ENCODE measurements around the gene KAT6B.

Gene KAT6B

GRCh38 chr10:75012471-75012870 is 186.1 kb downstream of the KAT6B start:
- TF ChIP-seq FOXP2 (optimal IDR thresholded peaks at IDR 0.05; ENCODE audit: borderline replicate concordance, extremely low read depth, extremely low read length, insufficient read depth) (no peak), POLR2AphosphoS5 (IDR thresholded peaks at IDR 0.05; ENCODE audit: low read depth, low read length) (no peak), SIN3A (IDR thresholded peaks at IDR 0.05; ENCODE audit: borderline replicate concordance, insufficient read depth, low read length) (no peak), TAF1 (IDR thresholded peaks at IDR 0.05; ENCODE audit: borderline replicate concordance, insufficient read depth, low read length) (no peak)
- TF ChIP-seq, protein P1, sequence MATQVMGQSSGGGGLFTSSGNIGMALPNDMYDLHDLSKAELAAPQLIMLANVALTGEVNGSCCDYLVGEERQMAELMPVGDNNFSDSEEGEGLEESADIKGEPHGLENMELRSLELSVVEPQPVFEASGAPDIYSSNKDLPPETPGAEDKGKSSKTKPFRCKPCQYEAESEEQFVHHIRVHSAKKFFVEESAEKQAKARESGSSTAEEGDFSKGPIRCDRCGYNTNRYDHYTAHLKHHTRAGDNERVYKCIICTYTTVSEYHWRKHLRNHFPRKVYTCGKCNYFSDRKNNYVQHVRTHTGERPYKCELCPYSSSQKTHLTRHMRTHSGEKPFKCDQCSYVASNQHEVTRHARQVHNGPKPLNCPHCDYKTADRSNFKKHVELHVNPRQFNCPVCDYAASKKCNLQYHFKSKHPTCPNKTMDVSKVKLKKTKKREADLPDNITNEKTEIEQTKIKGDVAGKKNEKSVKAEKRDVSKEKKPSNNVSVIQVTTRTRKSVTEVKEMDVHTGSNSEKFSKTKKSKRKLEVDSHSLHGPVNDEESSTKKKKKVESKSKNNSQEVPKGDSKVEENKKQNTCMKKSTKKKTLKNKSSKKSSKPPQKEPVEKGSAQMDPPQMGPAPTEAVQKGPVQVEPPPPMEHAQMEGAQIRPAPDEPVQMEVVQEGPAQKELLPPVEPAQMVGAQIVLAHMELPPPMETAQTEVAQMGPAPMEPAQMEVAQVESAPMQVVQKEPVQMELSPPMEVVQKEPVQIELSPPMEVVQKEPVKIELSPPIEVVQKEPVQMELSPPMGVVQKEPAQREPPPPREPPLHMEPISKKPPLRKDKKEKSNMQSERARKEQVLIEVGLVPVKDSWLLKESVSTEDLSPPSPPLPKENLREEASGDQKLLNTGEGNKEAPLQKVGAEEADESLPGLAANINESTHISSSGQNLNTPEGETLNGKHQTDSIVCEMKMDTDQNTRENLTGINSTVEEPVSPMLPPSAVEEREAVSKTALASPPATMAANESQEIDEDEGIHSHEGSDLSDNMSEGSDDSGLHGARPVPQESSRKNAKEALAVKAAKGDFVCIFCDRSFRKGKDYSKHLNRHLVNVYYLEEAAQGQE (IDR thresholded peaks at IDR 0.05; ENCODE audit: insufficient read depth in 1 of 2, low read depth in 2 of 2, low read length in 2 of 2) = no peak

DNA sequence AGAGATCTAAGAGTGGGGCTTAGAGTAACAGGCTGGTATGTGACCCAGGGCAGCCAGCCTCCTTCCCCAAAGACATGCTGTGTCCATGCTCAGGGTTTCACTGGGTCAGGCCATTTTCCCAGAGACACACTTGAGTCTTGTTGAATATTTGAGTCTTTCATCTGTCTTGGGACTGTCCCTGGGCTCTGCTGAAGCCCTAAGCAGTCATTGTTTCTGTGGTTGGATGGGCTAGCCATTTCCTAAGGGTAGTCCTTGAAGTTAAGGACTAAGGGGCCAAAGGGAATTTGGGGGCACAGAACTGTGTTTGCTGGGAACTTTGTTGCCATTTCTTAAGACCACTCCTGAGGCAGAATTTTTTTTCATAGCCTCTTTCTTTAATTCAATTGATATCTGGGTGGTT is 186.6 kb downstream of the KAT6B start:
- TF ChIP-seq TAF1 (IDR thresholded peaks at IDR 0.05; ENCODE audit: borderline replicate concordance, insufficient read depth, low read length) (no peak), SIN3A (IDR thresholded peaks at IDR 0.05; ENCODE audit: borderline replicate concordance, insufficient read depth, low read length) (no peak), POLR2AphosphoS5 (IDR thresholded peaks at IDR 0.05; ENCODE audit: low read depth, low read length) (no peak), FOXP2 (optimal IDR thresholded peaks at IDR 0.05; ENCODE audit: borderline replicate concordance, extremely low read depth, extremely low read length, insufficient read depth) (no peak)
- TF ChIP-seq, protein P1 (IDR thresholded peaks at IDR 0.05; ENCODE audit: insufficient read depth in 1 of 2, low read depth in 2 of 2, low read length in 2 of 2) = no peak

DNA sequence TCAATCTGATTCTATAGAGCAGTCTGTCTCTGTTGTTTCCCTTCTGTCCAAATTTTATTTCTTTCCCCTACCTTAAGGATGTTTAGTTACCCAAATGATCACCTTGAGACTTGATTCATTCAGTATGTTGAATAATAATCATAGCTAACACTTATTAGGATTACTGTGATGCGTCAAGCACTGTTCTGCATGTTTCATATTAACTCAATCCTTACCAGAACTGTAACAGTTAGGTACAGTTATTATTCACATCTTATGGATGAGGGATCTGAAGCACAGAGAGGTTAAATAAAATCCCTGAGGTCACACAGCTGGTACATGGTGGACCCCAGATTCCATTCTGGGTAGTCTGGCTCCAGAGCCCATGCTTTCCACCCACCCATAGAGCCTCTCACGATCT is 187.1 kb downstream of the KAT6B start:
- TF ChIP-seq SIN3A (IDR thresholded peaks at IDR 0.05; ENCODE audit: borderline replicate concordance, insufficient read depth, low read length) = no peak
- TF ChIP-seq POLR2AphosphoS5 (IDR thresholded peaks at IDR 0.05; ENCODE audit: low read depth, low read length) = no peak
- no peak for TF ChIP-seq FOXP2 (optimal IDR thresholded peaks at IDR 0.05; ENCODE audit: borderline replicate concordance, extremely low read depth, extremely low read length, insufficient read depth)
- no peak for TF ChIP-seq TAF1 (IDR thresholded peaks at IDR 0.05; ENCODE audit: borderline replicate concordance, insufficient read depth, low read length)
- TF ChIP-seq, protein P1 (IDR thresholded peaks at IDR 0.05; ENCODE audit: insufficient read depth in 1 of 2, low read depth in 2 of 2, low read length in 2 of 2) = no peak

DNA sequence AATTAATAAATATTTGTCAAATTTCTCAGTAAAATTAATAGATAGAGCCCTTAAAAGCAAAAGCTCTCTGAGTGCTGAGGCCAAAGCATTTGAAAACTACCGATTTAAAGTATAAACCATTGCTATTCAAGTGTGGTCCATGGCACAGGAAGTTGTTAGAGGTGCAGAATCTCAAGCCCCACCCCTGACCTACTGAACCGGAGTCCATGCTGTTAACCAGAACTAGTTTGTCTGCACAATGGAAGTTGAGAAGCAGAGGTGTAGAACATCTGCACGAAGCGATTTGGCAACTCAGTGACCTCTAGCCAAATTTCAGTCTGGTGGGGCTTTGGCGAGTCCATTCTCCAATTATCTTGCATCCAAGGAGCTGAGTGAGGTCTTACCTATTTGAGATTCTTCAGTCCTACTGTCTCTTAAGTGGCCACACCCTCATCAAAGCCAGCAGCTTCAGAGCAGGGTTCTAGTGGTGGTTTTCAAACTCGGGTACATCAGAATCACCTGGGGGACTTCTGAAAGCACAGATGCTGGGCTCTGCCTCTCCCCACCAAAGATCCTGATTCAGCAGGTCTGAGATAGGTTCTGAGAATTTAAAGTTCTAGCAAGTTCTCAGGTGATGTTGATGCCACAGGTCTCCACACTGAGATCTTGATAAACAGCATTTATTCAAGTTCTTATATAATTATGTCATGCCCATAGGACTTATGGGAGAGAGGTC is 188.3 kb downstream of the KAT6B start:
- TF ChIP-seq POLR2AphosphoS5 (IDR thresholded peaks at IDR 0.05; ENCODE audit: low read depth, low read length) (no peak), FOXP2 (optimal IDR thresholded peaks at IDR 0.05; ENCODE audit: borderline replicate concordance, extremely low read depth, extremely low read length, insufficient read depth) (no peak), SIN3A (IDR thresholded peaks at IDR 0.05; ENCODE audit: borderline replicate concordance, insufficient read depth, low read length) (no peak)

DNA sequence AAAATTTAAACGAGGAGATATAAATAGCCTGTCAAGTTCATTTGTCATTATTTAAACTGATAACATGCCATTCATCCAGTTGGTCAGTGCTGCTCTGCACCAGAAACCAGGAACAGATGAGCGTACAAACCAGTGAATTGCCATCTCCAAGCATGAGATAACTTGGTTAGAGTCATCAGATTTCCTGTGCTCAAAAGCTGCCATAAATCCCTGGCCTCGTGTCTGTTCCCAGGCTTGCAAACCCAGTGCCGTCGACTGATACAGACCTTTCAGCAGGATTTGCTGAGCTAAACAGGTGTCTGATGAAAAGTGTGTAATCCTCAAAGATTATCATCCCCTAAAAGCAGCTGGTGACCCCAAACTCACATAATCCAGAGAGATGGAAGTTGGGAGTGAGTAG is 189.0 kb downstream of the KAT6B start:
- TF ChIP-seq, protein P1 (IDR thresholded peaks at IDR 0.05; ENCODE audit: insufficient read depth in 1 of 2, low read depth in 2 of 2, low read length in 2 of 2) = no peak
- TF ChIP-seq FOXP2 (optimal IDR thresholded peaks at IDR 0.05; ENCODE audit: borderline replicate concordance, extremely low read depth, extremely low read length, insufficient read depth) (no peak), SIN3A (IDR thresholded peaks at IDR 0.05; ENCODE audit: borderline replicate concordance, insufficient read depth, low read length) (no peak), TAF1 (IDR thresholded peaks at IDR 0.05; ENCODE audit: borderline replicate concordance, insufficient read depth, low read length) (no peak), POLR2AphosphoS5 (IDR thresholded peaks at IDR 0.05; ENCODE audit: low read depth, low read length) (no peak)
